K562 (cell line): ENCODE data around the gene KCNG1. TPM values are rescaled to one million over a fixed set of nuclear protein-coding genes. Genes with fewer than 3 reads are reported as not detected.

Source experiments
- C11orf30 ChIP-seq: fragments of 450-650 bp; IDR thresholded peaks from 2 replicates; pipeline ENCODE4 v1.6.1; 2016; ENCODE audit warnings: low read depth, mild to moderate bottlenecking
- CSDE1 ChIP-seq, 2 experiments: fragments of 450-650 bp; IDR thresholded peaks; 2 replicates each; pipeline ENCODE4 v1.6.1; 2016; ENCODE audit warnings: mild to moderate bottlenecking in 1 of 2
- DIDO1 ChIP-seq: fragments of 450-650 bp; IDR thresholded peaks from 2 replicates; pipeline ENCODE4 v1.6.1; 2016; ENCODE audit warnings: low read depth, missing biosample characterization, missing genetic modification characterization
- ELF1 ChIP-seq: fragments of 200-800 bp; sonication (Bioruptor generic); IDR thresholded peaks from 2 replicates; pipeline ENCODE4 v1.6.1; 2016; ENCODE audit warnings: missing genetic modification characterization, missing compliant biosample characterization
- EP400 ChIP-seq: fragments of 450-650 bp; IDR thresholded peaks from 2 replicates; pipeline ENCODE4 v1.6.1; 2017; ENCODE audit warnings: antibody characterized with exemption, mild to moderate bottlenecking, moderate library complexity
- FOXK2 ChIP-seq, 2 experiments: fragments of 450-650 bp; IDR thresholded peaks in 1 of 2; conservative IDR thresholded peaks in 1 of 2; 2 replicates each; pipeline ENCODE4 v1.6.1; 2016; ENCODE audit warnings: low read depth in 2 of 2, mild to moderate bottlenecking in 1 of 2
- MYC ChIP-seq, 2 experiments: fragments of 250-450 bp in 1 of 2; sonication (Bioruptor Pico) in 1 of 2; IDR thresholded peaks; 2 replicates each; pipeline versions ENCODE4 v1.5.1 to v1.6.1; 2012 to 2021; ENCODE audit warnings: low read depth in 2 of 2, borderline replicate concordance in 1 of 2, improper control_type of control experiment in 1 of 2, low read length in 1 of 2, mild to moderate bottlenecking in 1 of 2, moderate library complexity in 1 of 2
- NONO ChIP-seq, 2 experiments: fragments of 200-400 bp in 1 of 2; fragments of 450-650 bp in 1 of 2; formaldehyde crosslinking in 1 of 2; IDR thresholded peaks; 2 replicates each; pipeline ENCODE4 v1.6.1; 2017; ENCODE audit warnings: low read depth in 2 of 2, mild to moderate bottlenecking in 2 of 2, moderate library complexity in 2 of 2, low read length in 1 of 2
- NR2C2 ChIP-seq, 2 experiments: fragments of 200-800 bp in 1 of 2; sonication (Bioruptor generic) in 1 of 2; sonication (generic) in 1 of 2; formaldehyde crosslinking in 1 of 2; IDR thresholded peaks; 2 replicates each; pipeline versions ENCODE4 v1.6.1 to v1.8.0; 2016 to 2022; ENCODE audit warnings: mild to moderate bottlenecking in 1 of 2, missing compliant biosample characterization in 1 of 2, missing genetic modification characterization in 1 of 2, missing genetic modification reagents in 1 of 2
- POLR2G ChIP-seq: fragments of 200-400 bp; formaldehyde crosslinking; IDR thresholded peaks from 2 replicates; pipeline ENCODE4 v1.6.1; 2017; ENCODE audit warnings: low read depth, mild to moderate bottlenecking, antibody characterized with exemption, low read length, moderate library complexity
- RBFOX2 ChIP-seq: fragments of 200-400 bp; formaldehyde crosslinking; IDR thresholded peaks from 2 replicates; pipeline ENCODE4 v1.6.1; 2017; ENCODE audit warnings: low read depth, mild to moderate bottlenecking, low read length, moderate library complexity
- RBM22 ChIP-seq: fragments of 200-400 bp; formaldehyde crosslinking; IDR thresholded peaks from 2 replicates; pipeline ENCODE4 v1.6.1; 2018; ENCODE audit warnings: low read length, low read depth; ENCODE audit not compliant: poor library complexity, severe bottlenecking
- SAFB ChIP-seq: fragments of 200-400 bp; formaldehyde crosslinking; IDR thresholded peaks from 2 replicates; pipeline ENCODE4 v1.6.1; 2017; ENCODE audit warnings: low read depth, low read length, borderline replicate concordance
- SAP30 ChIP-seq: fragments of 200-600 bp; sonication (generic); IDR thresholded peaks from 2 replicates; pipeline ENCODE4 v1.6.1; 2012; ENCODE audit warnings: borderline replicate concordance, low read depth, mild to moderate bottlenecking, moderate library complexity, low read length, control low read depth, inconsistent platforms; ENCODE audit not compliant: insufficient read depth, poor library complexity, severe bottlenecking
- SP1 ChIP-seq: sonication (generic); formaldehyde crosslinking; IDR thresholded peaks from 2 replicates; pipeline ENCODE4 v1.8.1; 2022; ENCODE audit warnings: mild to moderate bottlenecking, missing genetic modification reagents
- TAF9B ChIP-seq: fragments of 450-650 bp; IDR thresholded peaks from 2 replicates; pipeline ENCODE4 v1.6.1; 2018; ENCODE audit warnings: mild to moderate bottlenecking; ENCODE audit not compliant: partially characterized antibody
- TCF3 ChIP-seq: sonication (generic); formaldehyde crosslinking; IDR thresholded peaks from 2 replicates; pipeline ENCODE4 v1.4.0; 2020; ENCODE audit warnings: mild to moderate bottlenecking, missing genetic modification reagents
- TEAD4 ChIP-seq, 2 experiments: sonication (generic) in 1 of 2; formaldehyde crosslinking in 1 of 2; IDR thresholded peaks; 2 replicates each; pipeline versions ENCODE4 v1.6.1 to v1.8.0; 2012 to 2022; ENCODE audit warnings: borderline replicate concordance in 1 of 2, inconsistent platforms in 1 of 2, low read length in 1 of 2, mild to moderate bottlenecking in 1 of 2, missing genetic modification reagents in 1 of 2
- ZNF586 ChIP-seq: fragments of 450-650 bp; formaldehyde crosslinking; conservative IDR thresholded peaks from 2 replicates; pipeline ENCODE4 v1.4.0; 2020; ENCODE audit warnings: mild to moderate bottlenecking, moderate library complexity
- ZNF644 ChIP-seq: fragments of 200-800 bp; sonication (Bioruptor generic); IDR thresholded peaks from 2 replicates; pipeline ENCODE4 v1.6.1; 2016; ENCODE audit warnings: low read depth, missing genetic modification characterization, missing compliant biosample characterization
- polyA plus RNA-seq, 8 experiments: library from polyadenylated mRNA; depleted of rRNA in 4 of 8; stranded (reverse) in 5 of 8; unstranded in 3 of 8; fragments of >200 nt; fragmentation: Nextera tagmentation in 2 of 8; fragmentation: Illumina TruSeq in 1 of 8; extraction: Ambion mirVana in 2 of 8; extraction: Trizol in 1 of 8; gene quantifications; 2 replicates each; pipeline versions ENCODE4 v1.2.1 to v1.2.3, GENCODE V29; 2011 to 2014; ENCODE audit warnings: inconsistent platforms in 1 of 8, missing spikeins in 1 of 8
- total RNA-seq, 7 experiments: library from RNA; depleted of rRNA in 6 of 7; stranded (reverse); fragments of >200 nt in 6 of 7; fragmentation: Illumina TruSeq in 2 of 7; extraction: Trizol in 2 of 7; gene quantifications; 2 replicates each; pipeline versions ENCODE4 v1.2.1 to v1.2.3, GENCODE V29; 2011 to 2021; ENCODE audit warnings: low replicate concordance in 1 of 7
- TF ChIP-seq, protein P1 (sequence below), 2 experiments: IDR thresholded peaks in 1 of 2; conservative IDR thresholded peaks in 1 of 2; 2 replicates each; pipeline ENCODE4 v1.6.1; 2016; ENCODE audit warnings: low read depth in 2 of 2, mild to moderate bottlenecking in 1 of 2, missing compliant biosample characterization in 1 of 2, missing genetic modification characterization in 1 of 2, moderate library complexity in 1 of 2

KCNG1 gene
- total and polyA plus RNA-seq, 9 of the 15 experiments (the other 6 are each of a cell fraction or from before 2014, with no cell fraction given): 0.06 to 1.5 (median 0.22) TPM; not detected in 2

DNA sequence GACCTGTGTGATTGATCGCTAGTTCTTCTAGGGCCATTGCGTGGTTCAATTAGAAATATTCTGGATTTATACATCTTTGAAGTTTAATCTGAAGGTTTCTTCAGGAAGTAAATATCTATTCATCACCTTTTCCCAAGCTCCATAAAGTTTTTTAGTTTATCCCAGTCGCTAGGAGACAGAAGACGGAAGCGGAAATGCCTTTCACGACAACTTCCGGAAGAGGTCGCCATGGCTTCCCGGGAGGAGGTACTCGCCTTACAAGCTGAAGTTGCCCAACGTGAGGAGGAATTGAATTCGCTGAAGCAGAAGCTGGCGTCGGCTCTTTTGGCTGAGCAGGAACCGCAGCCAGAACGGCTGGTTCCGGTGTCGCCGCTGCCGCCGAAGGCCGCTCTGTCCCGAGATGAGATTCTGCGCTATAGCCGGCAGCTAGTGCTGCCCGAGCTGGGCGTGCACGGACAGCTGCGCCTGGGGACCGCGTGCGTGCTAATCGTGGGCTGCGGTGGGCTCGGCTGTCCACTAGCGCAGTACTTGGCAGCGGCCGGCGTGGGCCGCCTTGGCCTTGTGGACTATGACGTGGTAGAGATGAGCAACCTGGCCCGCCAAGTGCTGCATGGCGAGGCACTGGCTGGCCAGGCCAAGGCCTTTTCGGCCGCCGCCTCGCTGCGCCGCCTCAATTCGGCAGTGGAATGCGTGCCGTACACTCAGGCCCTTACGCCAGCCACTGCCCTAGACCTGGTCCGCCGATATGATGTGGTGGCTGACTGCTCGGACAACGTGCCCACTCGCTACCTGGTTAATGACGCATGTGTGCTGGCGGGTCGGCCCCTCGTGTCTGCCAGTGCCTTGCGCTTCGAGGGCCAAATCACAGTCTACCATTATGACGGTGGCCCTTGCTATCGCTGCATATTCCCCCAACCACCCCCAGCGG, 64.0 kb downstream of the KCNG1 start, which contains the start of gene MOCS3 (continued):
- TF ChIP-seq MYC (IDR thresholded peaks at IDR 0.05; ENCODE audit: low read depth, low read length) (peak; percentile 32; the same call in 1 of the 2 replicates), MYC (CRISPR knock-in tag; IDR thresholded peaks at IDR 0.05; ENCODE audit: borderline replicate concordance, low read depth) (peak; percentile 52; the same call in 1 of the 2 replicates), TEAD4 (IDR thresholded peaks at IDR 0.05; ENCODE audit: low read length) (0 out of 2 replicates have a peak, but pooled peaks have one; percentile 8), TEAD4 (CRISPR knock-in tag; IDR thresholded peaks at IDR 0.05; ENCODE audit: borderline replicate concordance) (0 out of 2 replicates have a peak, but pooled peaks have one; percentile 16), TCF3 (CRISPR knock-in tag) (0 out of 2 replicates have a peak, but pooled peaks have one; percentile 9), SAP30 (peak; percentile 89), POLR2G (peak; percentile 36; the same call in 1 of the 2 replicates), CSDE1 (IDR thresholded peaks at IDR 0.05) (peak in 1 of 2 experiments; percentile 96; a peak in 2 of 4 replicates), SP1 (CRISPR knock-in tag) (peak; percentile 23; the same call in 1 of the 2 replicates), ZNF644 (tag) (no peak), DIDO1 (tag) (0 out of 2 replicates have a peak, but pooled peaks have one; percentile 50), ZNF586 (no peak), ELF1 (tag) (peak; percentile 96), RBM22 (no peak), EP400 (peak; percentile 85), NR2C2 (CRISPR knock-in tag; IDR thresholded peaks at IDR 0.05) (no peak; the same call in 1 of the 2 replicates), NR2C2 (tag; IDR thresholded peaks at IDR 0.05) (peak; percentile 96), FOXK2 (conservative IDR thresholded peaks at IDR 0.05 in 1 of 2, IDR thresholded peaks at IDR 0.05 in 1 of 2; ENCODE audit: low read depth in 2 of 2) (peak; percentile 66 to 100), RBFOX2 (peak; percentile 71), TAF9B (peak; percentile 76), SAFB (peak; percentile 42; the same call in 1 of the 2 replicates), NONO (IDR thresholded peaks at IDR 0.05; ENCODE audit: low read depth in 2 of 2, low read length in 1 of 2) (peak in 1 of 2 experiments; percentile 99; a peak in 2 of 4 replicates), C11orf30 (peak; percentile 98)
- TF ChIP-seq, protein P1, sequence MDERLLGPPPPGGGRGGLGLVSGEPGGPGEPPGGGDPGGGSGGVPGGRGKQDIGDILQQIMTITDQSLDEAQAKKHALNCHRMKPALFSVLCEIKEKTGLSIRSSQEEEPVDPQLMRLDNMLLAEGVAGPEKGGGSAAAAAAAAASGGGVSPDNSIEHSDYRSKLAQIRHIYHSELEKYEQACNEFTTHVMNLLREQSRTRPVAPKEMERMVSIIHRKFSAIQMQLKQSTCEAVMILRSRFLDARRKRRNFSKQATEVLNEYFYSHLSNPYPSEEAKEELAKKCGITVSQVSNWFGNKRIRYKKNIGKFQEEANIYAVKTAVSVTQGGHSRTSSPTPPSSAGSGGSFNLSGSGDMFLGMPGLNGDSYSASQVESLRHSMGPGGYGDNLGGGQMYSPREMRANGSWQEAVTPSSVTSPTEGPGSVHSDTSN (CRISPR knock-in tag; IDR thresholded peaks at IDR 0.05; ENCODE audit: low read depth): no peak
- TF ChIP-seq, protein P1 (tag; conservative IDR thresholded peaks at IDR 0.05; ENCODE audit: low read depth): 0 out of 2 replicates have a peak, but pooled peaks have one; percentile 25
